Activated CD8-positive, alpha-beta memory T cell treated with anti-CD3 and anti-CD28 coated beads for 4 hours (primary cell): Measurements from ENCODE around the gene MAP3K13.

Experiments used
- DNase-seq, 2 donors: peaks; one replicate each; pipeline ENCODE4 v3.0.0-alpha.2; 2020; ENCODE audit warnings: low read depth in 2 of 2

The MAP3K13 gene

DNA sequence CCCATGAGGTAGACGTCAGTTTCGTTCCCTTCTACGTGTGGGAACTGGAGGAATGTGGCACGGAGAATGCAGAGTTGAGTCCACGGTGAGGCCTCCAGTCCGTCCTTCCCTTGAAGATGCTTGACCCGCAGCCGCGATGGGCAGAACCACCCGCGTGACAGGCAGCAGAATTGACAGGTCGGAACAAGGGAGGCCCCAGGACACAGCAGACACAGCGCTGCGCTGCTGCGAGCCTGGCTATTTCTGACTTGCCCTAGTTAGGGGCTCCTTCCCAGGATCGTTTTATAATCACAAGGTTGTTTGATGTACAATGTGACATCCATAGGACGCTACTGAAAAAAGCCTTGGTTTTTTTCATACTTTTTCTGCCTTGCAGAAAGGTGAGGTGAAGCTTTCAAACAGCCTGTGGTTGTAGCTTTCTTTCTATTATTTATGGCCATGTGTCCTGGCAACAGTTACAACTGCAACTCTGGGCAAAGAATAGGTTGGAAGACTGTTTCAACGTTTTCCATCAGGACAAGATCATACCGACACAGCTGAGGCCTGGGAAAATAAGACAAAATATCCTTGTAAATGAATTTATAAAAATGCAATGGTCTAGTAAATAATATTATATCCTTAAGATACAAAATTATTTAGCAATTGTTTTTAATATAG is 145.5 kb downstream of the MAP3K13 start:
- no peak for DNase-seq

DNA sequence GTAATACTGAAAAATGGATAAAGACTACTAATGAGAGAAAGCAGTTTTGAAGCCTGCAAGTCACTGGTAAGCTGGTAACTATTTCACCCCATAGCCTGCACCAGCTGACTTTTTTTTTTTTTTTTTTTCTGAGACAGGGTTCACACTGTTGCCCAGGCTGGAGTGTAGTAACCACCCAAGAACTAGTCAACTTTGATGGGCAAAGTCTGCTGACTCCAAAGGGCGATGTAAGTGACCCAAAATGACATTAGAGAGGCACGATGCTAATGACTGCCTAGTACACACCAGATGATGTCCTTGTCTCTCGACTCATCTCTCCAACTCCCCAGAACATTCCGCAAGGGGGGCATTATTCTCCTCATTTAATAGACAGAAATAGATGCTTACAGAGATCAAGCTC is 148.8 kb downstream of the MAP3K13 start:
- no peak for DNase-seq

- no peak for DNase-seq
Measured at GRCh38 chr3:185517387-185518130, 154.6 kb downstream of the MAP3K13 start.

GRCh38 chr3:185519021-185519420 is 156.1 kb downstream of the MAP3K13 start:
- no peak for DNase-seq

DNA sequence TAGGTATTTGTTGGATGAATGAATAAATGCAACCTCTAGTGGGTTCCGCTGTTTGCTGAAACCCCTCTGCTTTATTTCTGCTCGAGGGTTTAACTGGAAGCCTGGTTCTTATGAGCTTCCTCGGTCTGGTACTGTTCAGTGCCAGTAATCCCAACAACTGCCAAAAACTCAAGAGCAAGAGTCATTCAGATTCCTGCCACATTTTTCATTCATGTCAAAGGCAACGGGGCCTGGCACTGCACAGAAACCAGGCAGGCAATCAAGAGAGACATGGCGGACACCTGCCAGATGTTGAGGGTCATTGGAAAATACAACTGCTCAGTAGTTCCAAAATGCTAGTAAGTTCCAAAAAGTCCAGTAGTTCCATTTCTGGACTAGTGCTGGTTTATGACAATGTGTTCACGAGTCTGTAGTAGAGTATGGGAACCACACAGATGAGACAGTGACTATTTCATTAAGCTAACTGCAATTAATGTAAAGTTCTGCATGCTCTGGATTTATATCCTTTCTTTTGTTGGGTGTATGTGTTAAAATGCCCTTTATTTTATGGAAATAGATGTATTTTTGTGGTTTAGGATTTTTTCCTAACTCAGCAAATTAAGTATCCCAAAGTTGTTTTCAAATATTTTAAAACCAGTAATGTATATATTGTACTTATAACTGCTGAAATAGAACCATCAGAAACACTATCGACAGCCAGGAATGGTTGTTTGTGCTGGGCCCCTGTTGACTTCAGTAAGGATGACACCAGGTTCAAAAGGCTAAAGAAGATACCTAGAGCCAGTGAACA is 158.6 kb downstream of the MAP3K13 start:
- DNase-seq: no peak

GRCh38 chr3:185526349-185526951 is 163.5 kb downstream of the MAP3K13 start:
- no peak for DNase-seq

DNA sequence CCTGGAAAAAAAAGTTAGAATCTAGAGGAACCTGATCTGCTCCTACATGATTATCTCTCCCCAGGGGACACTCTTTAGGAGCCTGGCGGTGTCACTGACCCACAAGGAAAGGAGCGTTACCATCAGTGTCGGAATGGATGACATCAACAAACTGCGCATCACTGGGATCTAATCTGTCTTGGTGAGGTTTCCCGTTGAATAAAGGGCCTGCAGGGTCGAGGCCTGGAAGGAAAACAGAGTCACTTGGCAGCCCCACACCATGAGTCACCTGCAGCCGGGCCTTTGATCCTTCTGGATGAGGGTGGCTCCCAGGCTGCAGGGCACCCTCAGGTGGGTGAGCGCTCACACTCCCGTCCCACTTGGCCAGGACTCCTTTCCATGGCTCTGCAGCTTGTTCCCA is 164.4 kb downstream of the MAP3K13 start:
- no peak for DNase-seq

DNA sequence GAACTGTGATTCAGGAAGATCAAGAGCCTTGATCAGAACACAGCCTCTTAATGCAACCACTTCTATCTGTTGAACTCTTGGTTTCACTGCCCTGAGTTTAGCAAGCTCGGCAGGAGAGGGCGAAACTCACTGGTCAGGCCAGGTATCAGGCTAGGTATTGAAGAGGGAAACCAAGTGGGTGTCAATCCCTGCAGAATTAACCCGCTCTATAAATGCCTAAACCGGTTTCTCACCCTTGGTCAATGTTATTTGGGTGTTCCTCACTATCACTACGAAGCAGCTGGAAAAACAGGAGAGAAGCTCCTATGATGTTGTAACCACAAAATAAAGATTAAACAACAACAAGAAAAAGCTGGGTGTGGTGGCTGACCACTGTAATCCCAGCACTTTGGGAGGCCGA is 165.6 kb downstream of the MAP3K13 start:
- DNase-seq: no peak

GRCh38 chr3:185530856-185531255 is 167.9 kb downstream of the MAP3K13 start:
- no peak for DNase-seq

DNA sequence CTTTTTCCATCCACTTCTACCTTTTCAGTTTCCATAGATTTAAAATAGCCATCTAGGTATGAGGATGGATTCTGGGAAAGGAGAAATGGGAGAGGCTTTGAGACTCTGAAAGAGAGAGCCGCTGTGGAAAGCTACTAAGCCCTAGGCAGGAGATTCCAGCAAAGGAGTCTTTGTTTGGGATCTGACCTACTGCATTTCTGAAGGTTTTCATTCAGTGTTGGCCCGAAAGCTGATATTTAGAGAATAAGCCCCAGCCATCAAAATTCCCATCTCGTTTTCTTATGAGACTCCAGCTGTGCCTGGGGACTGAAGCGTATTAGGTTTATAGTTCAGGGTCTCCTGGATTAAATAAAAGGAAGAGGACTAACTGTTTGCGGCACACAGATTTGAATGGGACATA is 170.0 kb downstream of the MAP3K13 start:
- DNase-seq: no peak

DNA sequence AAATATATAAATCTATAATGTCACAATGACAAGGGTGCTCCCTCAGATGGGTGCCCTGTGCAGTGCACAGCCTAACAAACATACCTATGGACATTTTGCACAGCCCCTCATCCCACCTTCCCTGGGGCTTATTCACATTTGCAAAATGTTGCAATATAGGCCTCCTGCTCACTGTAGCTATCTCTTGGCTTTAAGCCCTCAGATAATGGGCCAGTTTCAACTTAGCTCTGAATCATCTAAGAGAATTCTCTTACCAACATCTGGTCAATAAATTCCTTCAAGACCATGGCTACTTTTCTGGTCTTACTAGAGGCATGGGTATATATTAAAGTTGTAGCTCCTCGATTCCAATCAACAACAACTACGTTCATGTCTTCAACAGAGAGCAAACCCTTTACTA is 171.6 kb downstream of the MAP3K13 start:
- no peak for DNase-seq

GRCh38 chr3:185537369-185537970 is 174.5 kb downstream of the MAP3K13 start:
- no peak for DNase-seq
